AG09309 (cell line): ENCODE results near the gene GNPAT.

Source experiments
- DNase-seq: peaks from one replicate; pipeline ENCODE4 v3.0.0-alpha.2; 2010; ENCODE audit warnings: low read depth
- H3K4me3 ChIP-seq: 2 replicates; pipeline ENCODE4 v1.5.1; 2011; ENCODE audit warnings: mild to moderate bottlenecking, low read depth, low read length, moderate library complexity; ENCODE audit not compliant: control insufficient read depth
- TF ChIP-seq, protein P1 (sequence below): IDR thresholded peaks from 2 replicates; pipeline ENCODE4 v1.5.1; 2011; ENCODE audit warnings: mild to moderate bottlenecking, low read depth, low read length, inconsistent platforms; ENCODE audit not compliant: insufficient read depth, control insufficient read depth; ENCODE audit errors: missing control alignments

GNPAT gene

GRCh38 chr1:231265379-231265778, 24.4 kb downstream of the GNPAT start:
- DNase-seq, result no peak
- TF ChIP-seq, protein P1, sequence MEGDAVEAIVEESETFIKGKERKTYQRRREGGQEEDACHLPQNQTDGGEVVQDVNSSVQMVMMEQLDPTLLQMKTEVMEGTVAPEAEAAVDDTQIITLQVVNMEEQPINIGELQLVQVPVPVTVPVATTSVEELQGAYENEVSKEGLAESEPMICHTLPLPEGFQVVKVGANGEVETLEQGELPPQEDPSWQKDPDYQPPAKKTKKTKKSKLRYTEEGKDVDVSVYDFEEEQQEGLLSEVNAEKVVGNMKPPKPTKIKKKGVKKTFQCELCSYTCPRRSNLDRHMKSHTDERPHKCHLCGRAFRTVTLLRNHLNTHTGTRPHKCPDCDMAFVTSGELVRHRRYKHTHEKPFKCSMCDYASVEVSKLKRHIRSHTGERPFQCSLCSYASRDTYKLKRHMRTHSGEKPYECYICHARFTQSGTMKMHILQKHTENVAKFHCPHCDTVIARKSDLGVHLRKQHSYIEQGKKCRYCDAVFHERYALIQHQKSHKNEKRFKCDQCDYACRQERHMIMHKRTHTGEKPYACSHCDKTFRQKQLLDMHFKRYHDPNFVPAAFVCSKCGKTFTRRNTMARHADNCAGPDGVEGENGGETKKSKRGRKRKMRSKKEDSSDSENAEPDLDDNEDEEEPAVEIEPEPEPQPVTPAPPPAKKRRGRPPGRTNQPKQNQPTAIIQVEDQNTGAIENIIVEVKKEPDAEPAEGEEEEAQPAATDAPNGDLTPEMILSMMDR, result no peak
- no peak overlapping the region for H3K4me3 ChIP-seq

- TF ChIP-seq, protein P1, result no peak
- DNase-seq, result no peak
- H3K4me3 ChIP-seq, result no peak overlapping the region
Observed at GRCh38 chr1:231266811-231267322, 25.9 kb downstream of the GNPAT start.

- H3K4me3 ChIP-seq, result no peak overlapping the region
- TF ChIP-seq, protein P1, result no peak
- DNase-seq, result no peak
Observed at GRCh38 chr1:231272173-231272572, 31.2 kb downstream of the GNPAT start.

DNA sequence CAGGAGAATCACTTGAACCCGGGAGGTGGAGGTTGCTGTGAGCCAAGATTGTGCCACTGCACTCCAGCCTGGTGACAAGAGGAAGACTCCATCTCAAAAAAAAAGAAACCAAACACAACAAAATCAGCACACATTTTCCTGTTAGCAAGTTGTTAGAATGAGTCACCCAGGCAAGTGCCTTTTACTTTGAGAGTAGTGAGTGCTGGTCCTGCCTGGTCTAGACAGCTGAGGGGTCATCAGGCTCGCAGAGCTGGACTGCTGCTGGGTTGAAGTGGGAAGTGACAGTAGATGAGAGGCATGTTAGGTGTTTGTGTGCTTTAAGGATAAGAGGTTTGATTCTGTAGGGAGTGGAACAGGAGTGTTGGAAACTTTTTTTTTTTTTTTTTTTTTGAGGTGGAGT, 31.9 kb downstream of the GNPAT start:
- H3K4me3 ChIP-seq, result no peak overlapping the region
- no peak for DNase-seq
- TF ChIP-seq, protein P1, result no peak

DNA sequence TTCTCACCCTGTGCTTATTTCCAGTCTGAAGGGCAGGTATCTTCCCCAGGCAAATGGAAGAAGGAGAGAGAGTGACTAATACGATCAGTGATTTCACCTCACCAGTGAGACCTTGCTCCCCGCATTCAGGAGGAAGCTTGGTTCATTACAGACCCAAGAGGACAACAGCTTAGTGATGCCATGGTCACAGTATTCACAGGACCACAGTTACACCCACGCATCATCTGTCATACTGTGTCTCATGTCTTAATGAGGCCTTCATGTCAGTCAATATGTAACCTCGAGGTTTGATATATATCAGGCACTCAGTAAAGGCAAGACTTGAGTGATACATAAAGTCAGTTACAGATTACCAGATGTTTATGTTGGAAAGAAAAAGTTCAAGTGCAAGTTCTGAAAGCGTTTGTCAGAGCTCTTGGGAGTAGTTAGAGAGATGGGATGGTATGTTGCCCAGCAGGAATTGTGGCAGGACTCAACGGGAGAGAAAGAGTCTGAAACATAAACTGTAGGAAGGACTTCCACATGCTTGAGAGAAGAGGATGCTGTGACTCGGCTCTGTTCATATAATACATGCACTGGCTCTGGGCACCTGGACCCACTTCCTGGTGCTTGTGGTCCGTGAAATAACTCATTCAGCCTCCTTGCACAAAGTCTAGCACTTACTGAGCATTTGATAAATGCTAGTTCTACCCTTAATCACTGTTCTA, 33.3 kb downstream of the GNPAT start:
- TF ChIP-seq, protein P1, result no peak
- no peak for DNase-seq
- H3K4me3 ChIP-seq, result no peak overlapping the region

DNA sequence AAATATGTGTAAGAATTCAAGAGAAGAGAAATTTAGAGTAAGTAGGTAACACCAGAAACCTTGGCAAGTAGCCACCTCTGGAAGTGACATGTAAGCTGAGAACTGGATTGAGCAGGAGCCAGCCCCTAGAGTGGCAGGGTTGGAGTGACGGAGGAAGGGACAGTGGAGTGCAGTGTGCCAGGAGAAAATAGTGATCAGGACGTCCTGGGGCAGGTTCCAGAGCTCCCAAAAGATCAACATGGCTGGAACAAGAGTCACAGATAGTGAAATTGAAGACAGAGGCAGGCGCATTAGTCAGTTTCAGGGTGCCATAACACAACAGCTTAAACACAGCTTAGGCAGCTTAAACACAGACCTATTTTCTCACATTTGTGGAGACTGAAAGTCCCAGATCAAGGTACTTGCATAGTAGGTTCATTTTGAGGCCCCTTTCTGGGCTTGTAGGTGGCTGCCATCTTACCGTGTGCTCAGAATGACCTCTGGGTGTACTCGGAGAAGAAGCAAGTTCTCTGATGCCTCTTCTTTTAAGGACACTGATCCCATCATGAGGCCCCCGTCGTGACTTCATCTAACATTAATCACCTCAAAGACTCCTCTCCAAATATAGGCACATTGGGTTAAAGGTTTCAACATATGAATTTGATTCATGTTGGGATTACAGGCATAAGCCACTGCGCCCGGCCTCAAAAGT, 37.2 kb downstream of the GNPAT start:
- H3K4me3 ChIP-seq, result no peak overlapping the region
- DNase-seq, result no peak
- TF ChIP-seq, protein P1, result no peak

DNA sequence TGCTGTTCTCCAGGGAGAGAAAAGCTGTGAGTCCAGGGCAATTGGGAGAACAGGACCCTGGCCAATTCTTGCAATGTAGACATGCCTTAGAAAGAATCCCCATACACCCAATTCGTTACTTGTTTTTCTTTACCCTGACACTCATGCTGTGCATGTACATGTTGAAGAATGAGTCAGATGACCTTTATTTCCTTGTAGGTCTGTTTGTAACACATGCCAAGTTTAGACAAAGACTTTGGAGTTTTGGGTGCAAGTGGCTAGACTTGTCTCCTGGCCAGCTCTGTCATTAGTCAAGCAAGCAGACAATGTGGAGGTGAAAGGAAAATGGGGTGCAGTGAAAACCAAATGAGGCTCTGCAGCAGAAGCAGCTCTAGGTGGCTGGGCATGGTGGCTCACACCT, 38.1 kb downstream of the GNPAT start:
- DNase-seq, result no peak
- TF ChIP-seq, protein P1, result no peak
- H3K4me3 ChIP-seq, result no peak overlapping the region
